Osteocyte (in vitro differentiated cells): ENCODE data around the gene SPNS3. TPM values are rescaled to one million over a fixed set of nuclear protein-coding genes. Genes with fewer than 3 reads are reported as not detected.

Experiments used
- DNase-seq: peaks from one replicate; pipeline ENCODE4 v3.0.0; 2021; ENCODE audit warnings: mixed read lengths; ENCODE audit not compliant: unreplicated experiment; ENCODE audit errors: extremely low spot score
- H3K27ac Mint-ChIP-seq: one replicate; pipeline ENCODE4 v1.8.0; 2021; ENCODE audit warnings: mild to moderate bottlenecking, mixed read lengths; ENCODE audit not compliant: unreplicated experiment
- H3K27me3 Mint-ChIP-seq: one replicate; pipeline ENCODE4 v1.8.0; 2021; ENCODE audit warnings: mixed read lengths; ENCODE audit not compliant: unreplicated experiment
- H3K36me3 Mint-ChIP-seq: one replicate; pipeline ENCODE4 v1.8.0; 2021; ENCODE audit warnings: mixed read lengths; ENCODE audit not compliant: unreplicated experiment
- H3K4me1 Mint-ChIP-seq: one replicate; pipeline ENCODE4 v1.8.0; 2021; ENCODE audit warnings: mixed read lengths; ENCODE audit not compliant: unreplicated experiment
- H3K4me3 Mint-ChIP-seq: one replicate; pipeline ENCODE4 v1.8.0; 2021; ENCODE audit warnings: mild to moderate bottlenecking, moderate library complexity, mixed read lengths; ENCODE audit not compliant: unreplicated experiment
- H3K9me3 Mint-ChIP-seq: one replicate; pipeline ENCODE4 v1.8.0; 2021; ENCODE audit warnings: mixed read lengths; ENCODE audit not compliant: unreplicated experiment
- total RNA-seq: library from RNA; stranded (reverse); gene quantifications from 2 replicates; pipeline ENCODE4 v1.2.1, GENCODE V29; 2021
- TF ChIP-seq, protein P1 (sequence below): fragments of 200-600 bp; sonication (generic); IDR thresholded peaks from 2 replicates; pipeline ENCODE4 v1.5.0; 2021; ENCODE audit warnings: antibody characterized with exemption, mild to moderate bottlenecking, moderate library complexity

SPNS3 gene
- total RNA-seq, 1 donor from 2014 or later = not detected

DNA sequence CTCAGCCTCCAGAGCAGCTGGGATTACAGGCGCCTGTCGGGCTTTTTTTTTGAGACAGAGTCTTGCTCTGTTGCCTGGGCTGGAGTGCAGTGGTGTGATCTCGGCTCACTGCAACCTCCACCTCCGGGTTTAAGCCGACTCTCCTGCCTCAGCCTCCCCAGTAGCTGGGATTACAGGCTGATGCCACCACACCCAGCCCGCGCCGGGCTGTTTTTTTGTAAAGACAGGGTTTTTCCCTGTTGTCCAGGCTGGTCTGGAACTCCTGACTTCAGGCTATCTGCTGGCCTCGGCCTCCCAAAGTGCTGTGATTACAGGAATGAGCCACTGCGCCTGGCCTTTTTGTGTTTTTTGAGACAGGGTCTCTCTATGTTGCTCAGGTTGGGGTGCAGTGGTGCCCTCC is 27.4 kb upstream of the SPNS3 start:
- H3K4me1 Mint-ChIP-seq = no peaks in the 10 kb centered on the region
- H3K27me3 Mint-ChIP-seq = no peaks in the 10 kb centered on the region
- no peaks in the 10 kb centered on the region for H3K36me3 Mint-ChIP-seq
- TF ChIP-seq, protein P1, sequence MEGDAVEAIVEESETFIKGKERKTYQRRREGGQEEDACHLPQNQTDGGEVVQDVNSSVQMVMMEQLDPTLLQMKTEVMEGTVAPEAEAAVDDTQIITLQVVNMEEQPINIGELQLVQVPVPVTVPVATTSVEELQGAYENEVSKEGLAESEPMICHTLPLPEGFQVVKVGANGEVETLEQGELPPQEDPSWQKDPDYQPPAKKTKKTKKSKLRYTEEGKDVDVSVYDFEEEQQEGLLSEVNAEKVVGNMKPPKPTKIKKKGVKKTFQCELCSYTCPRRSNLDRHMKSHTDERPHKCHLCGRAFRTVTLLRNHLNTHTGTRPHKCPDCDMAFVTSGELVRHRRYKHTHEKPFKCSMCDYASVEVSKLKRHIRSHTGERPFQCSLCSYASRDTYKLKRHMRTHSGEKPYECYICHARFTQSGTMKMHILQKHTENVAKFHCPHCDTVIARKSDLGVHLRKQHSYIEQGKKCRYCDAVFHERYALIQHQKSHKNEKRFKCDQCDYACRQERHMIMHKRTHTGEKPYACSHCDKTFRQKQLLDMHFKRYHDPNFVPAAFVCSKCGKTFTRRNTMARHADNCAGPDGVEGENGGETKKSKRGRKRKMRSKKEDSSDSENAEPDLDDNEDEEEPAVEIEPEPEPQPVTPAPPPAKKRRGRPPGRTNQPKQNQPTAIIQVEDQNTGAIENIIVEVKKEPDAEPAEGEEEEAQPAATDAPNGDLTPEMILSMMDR = no peak
- no peak overlapping the region for H3K27ac Mint-ChIP-seq
- no peak for DNase-seq
- H3K4me3 Mint-ChIP-seq = no peak overlapping the region
- H3K9me3 Mint-ChIP-seq = no peaks in the 10 kb centered on the region

DNA sequence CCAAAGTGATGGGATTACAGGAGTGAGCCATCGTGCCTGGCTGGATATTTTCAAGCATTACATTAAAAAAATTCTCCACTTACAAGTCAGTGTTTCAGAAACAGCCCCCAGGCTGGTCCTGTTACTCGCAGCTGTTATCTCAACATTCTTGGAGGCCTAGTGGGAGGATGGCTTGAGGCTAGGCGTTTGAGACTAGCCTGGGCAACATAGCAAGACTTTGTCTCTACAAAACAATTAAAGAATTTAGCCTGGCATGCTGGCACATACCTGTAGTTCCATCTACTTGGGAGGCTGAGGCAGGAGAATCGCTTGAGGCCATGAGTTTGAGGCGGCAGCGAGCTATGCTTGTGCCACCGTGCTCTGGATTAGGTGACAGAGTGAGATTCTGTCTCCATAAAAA is 26.5 kb upstream of the SPNS3 start:
- no peak overlapping the region for H3K27ac Mint-ChIP-seq
- H3K36me3 Mint-ChIP-seq = no peaks in the 10 kb centered on the region
- H3K27me3 Mint-ChIP-seq = no peaks in the 10 kb centered on the region
- DNase-seq = no peak
- TF ChIP-seq, protein P1 = no peak
- no peak overlapping the region for H3K4me3 Mint-ChIP-seq
- no peaks in the 10 kb centered on the region for H3K9me3 Mint-ChIP-seq
- H3K4me1 Mint-ChIP-seq = no peaks in the 10 kb centered on the region

DNA sequence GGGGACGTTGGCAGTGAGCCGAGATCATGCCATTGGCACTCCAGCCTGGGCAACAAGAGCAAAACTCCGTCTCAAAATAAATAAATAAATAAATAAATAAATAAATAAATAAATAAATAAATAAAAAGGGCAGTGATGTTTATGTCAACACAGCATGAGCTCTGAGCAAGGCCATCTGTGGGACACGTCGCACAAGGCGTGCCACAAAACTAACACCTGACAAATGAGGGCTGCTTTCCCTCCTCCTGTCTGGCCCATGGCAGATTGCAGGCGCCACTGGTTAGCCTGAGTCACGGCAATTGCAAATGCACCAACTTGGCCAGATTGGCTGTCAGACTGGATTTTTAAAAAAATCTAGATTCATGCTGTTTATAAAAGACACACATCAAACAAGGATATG is 25.9 kb upstream of the SPNS3 start:
- Mint-ChIP-seq H3K4me3 (no peak overlapping the region), H3K4me1 (no peaks in the 10 kb centered on the region), H3K27me3 (no peaks in the 10 kb centered on the region), H3K36me3 (no peaks in the 10 kb centered on the region), H3K27ac (no peak overlapping the region), H3K9me3 (no peaks in the 10 kb centered on the region)
- TF ChIP-seq, protein P1 = no peak
- no peak for DNase-seq

DNA sequence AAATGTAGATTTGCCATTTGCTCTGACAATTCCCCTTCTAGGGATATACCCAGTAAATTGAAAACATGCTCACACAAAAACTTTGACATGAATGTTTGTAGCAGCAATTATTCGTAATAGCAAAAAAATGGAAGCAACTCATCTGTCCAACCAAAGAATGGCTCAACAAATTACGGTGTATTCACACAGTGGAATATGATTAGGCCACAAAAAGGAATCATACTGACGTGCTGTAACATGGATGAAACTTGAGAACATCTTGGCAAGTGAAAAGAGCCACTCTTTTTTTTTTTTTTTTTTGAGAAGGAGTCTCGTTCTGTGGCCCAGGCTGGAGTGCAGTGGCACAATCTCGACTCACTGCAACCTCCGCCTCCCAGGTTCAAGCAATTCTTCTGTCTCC is 24.1 kb upstream of the SPNS3 start:
- Mint-ChIP-seq H3K4me3 (no peak overlapping the region), H3K36me3 (no peaks in the 10 kb centered on the region), H3K9me3 (no peaks in the 10 kb centered on the region), H3K27ac (no peak overlapping the region), H3K27me3 (no peaks in the 10 kb centered on the region), H3K4me1 (peaks cover 4% of the 10 kb centered on the region)
- no peak for DNase-seq
- TF ChIP-seq, protein P1 = no peak

DNA sequence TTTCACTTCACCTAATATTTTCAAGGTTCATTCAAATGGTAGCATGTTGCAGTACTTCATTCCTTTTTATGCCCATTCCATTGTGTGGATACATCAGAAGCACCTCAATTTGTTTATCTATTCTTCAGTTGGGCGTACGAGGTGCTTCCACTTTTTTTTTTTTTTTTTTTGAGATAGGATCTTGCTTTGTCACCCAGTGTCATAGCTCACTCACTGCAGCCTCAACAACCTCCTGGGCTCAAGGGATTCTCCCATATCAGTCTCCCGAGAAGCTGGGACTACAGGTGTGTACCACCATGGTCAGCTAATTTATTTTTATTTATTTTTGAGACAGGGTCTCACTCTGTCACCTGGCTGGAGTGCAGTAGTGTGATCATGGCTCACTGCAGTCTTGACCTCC is 22.5 kb upstream of the SPNS3 start:
- DNase-seq = no peak
- Mint-ChIP-seq H3K9me3 (no peaks in the 10 kb centered on the region), H3K36me3 (no peaks in the 10 kb centered on the region), H3K4me1 (peaks cover 4% of the 10 kb centered on the region), H3K4me3 (no peak overlapping the region), H3K27ac (no peak overlapping the region), H3K27me3 (no peaks in the 10 kb centered on the region)
- TF ChIP-seq, protein P1 = no peak
